GM12874 (cell line): ENCODE measurements around the gene UQCRC2.

Experiments used
- TF ChIP-seq, protein P1 (sequence below): IDR thresholded peaks from 2 replicates; pipeline ENCODE4 v1.5.1; 2011; ENCODE audit warnings: low read depth, mild to moderate bottlenecking, control low read depth, low read length, moderate library complexity; ENCODE audit not compliant: insufficient read depth

Gene UQCRC2

GRCh38 chr16:22007159-22007508, 54.0 kb downstream of the UQCRC2 start:
- TF ChIP-seq, protein P1, sequence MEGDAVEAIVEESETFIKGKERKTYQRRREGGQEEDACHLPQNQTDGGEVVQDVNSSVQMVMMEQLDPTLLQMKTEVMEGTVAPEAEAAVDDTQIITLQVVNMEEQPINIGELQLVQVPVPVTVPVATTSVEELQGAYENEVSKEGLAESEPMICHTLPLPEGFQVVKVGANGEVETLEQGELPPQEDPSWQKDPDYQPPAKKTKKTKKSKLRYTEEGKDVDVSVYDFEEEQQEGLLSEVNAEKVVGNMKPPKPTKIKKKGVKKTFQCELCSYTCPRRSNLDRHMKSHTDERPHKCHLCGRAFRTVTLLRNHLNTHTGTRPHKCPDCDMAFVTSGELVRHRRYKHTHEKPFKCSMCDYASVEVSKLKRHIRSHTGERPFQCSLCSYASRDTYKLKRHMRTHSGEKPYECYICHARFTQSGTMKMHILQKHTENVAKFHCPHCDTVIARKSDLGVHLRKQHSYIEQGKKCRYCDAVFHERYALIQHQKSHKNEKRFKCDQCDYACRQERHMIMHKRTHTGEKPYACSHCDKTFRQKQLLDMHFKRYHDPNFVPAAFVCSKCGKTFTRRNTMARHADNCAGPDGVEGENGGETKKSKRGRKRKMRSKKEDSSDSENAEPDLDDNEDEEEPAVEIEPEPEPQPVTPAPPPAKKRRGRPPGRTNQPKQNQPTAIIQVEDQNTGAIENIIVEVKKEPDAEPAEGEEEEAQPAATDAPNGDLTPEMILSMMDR: no peak

GRCh38 chr16:22007509-22008214, 54.5 kb downstream of the UQCRC2 start, which contains the start of gene MOSMO:
TSS of gene MOSMO (plus strand) at chr16:22008111. CDS start at chr16:22008302, 191 bp downstream.
- TF ChIP-seq, protein P1: no peak

DNA sequence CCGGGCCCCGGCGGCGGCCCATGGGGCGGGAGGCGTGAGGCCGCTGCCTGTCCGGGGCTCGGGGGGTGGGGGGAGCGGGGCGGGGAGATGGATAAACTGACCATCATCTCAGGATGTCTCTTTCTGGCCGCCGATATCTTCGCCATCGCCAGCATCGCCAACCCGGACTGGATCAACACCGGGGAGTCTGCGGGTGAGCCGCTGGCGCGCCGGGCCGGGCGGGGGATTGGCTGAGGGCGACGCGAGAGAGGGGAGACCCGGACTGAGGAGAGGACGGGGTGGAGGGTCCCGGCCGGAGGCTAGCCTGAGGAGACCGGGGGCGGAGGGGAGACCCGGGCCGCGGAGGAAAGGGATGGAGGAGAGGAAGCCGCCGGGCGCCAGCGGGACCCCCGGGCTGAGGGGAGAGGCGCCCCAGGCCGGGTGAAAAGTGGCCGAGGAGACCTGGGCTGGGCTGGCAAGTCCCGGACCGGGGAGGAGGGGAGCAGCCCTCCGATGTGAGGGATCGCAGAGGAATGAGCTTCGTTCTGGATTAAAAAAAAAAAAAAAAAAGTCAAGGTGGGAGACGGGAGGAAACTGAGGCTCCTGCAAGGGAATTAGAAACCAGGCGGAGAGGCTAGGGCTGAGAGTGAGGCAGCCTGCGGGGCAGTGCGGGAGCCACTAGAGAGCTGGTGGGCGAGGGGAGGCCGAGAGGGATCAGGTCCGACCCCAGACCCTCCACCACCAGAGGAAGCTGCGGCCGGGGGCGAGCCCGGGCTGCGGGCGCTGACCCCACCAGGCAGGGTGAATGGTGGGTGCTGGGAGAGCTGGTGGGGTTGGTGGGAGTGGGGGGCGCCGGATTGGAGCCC, 55.3 kb downstream of the UQCRC2 start:
- TF ChIP-seq, protein P1: no peak

- TF ChIP-seq, protein P1: no peak
These were observed 57.7 kb downstream of the UQCRC2 start for GRCh38 chr16:22010902-22011301.

- TF ChIP-seq, protein P1: no peak
These were observed 59.1 kb downstream of the UQCRC2 start for GRCh38 chr16:22012241-22012640.

- TF ChIP-seq, protein P1: no peak
These were observed 60.3 kb downstream of the UQCRC2 start for GRCh38 chr16:22013486-22013885.

DNA sequence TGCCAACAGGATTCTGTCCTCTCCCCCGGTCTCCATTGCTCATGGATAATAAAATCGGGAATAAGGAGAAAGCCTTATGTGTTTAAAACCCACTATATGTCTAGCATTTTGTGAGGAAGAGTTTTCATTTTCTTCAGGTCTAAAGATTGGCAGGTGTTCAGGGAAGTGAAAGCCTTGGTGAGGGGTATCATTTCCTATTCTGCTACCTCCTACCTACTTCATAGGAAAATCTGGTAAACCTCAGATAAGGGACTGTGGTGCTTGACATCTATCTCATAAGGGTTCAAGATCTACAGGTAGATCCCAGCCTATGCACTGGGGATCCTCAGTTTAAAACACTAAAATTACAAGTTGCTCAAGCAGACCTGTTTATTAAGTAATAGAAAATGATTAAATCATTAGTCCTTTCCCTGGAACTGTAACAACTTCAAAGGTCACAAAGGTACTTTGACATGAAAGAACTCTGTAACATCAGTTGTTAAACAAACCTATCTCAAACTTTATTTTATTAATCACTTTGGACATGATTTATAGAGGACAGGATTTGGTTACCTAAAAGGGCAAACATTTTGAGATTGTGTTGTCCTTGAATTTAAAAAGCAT, 61.2 kb downstream of the UQCRC2 start:
- TF ChIP-seq, protein P1: no peak
